ENCODE measurements around the gene ZBTB21. TPM values are rescaled to one million over a fixed set of nuclear protein-coding genes. Genes with fewer than 3 reads are reported as not detected.
"Not testable (repeated sequence)": the region's sequence is repeated elsewhere in the genome, so short reads cannot be mapped to it uniquely, and the experiment has no call there.

Gene ZBTB21
- total RNA-seq, 1 experiment from 2014 or later: 17.9 TPM

DNA sequence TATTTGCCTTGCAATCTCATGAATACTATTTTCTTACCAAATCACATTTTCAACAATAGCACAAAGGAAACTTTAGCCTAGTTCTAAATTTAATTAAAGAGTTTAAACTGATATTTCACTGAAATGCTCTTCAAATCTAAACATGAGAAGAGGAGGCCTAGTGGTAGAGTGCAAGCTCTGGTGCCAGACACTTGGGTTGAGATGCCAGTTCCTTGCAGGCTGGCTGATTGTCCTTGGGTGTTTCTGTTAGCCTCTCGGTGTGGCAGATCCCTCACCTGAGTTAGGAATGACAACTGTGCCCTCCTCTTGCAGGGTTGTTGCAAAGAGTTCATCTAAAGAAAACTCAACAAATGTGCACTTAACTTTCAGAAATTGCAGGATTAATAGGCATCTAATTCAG lies 12.5 kb downstream of the ZBTB21 start:
- H3K27ac ChIP-seq (ENCODE audit: low read length): no peak overlapping the region
- DNase-seq (ENCODE audit: low read depth, low spot score) (no peak), ATAC-seq (no peak)
- H3K4me3 ChIP-seq (ENCODE audit: low read depth in 2 of 2, low read length in 2 of 2): no peak overlapping the region
- no TSS peak for BruUV-seq (replicated peaks)
- in situ Hi-C loops (cut with HindIII; ENCODE audit: low pct_unique_long_range_greater_than_20kb, low sequenced_read_pairs): no loop called here
- H3K27me3 ChIP-seq (ENCODE audit: control insufficient read depth, insufficient read depth, low read length): no peaks in the 10 kb centered on the region
- POLR2A ChIA-PET: no interaction called here
- no peaks in the 10 kb centered on the region for H3K9me3 ChIP-seq (ENCODE audit: control insufficient read depth, insufficient read depth, low read depth, low read length)
- H3K36me3 ChIP-seq (ENCODE audit: control insufficient read depth, insufficient read depth, low read length): no peaks in the 10 kb centered on the region; the same call in none of the 2 replicates
- CTCF ChIA-PET: no interaction called here
- intact Hi-C loops (cut with micrococcal nuclease; ENCODE audit: unreplicated experiment): no loop called here
- TF ChIP-seq SIN3A (IDR thresholded peaks at IDR 0.05; ENCODE audit: borderline replicate concordance, insufficient read depth, low read depth, low read length) (no peak), TCF7L2 (IDR thresholded peaks at IDR 0.05; ENCODE audit: low read depth, low read length) (no peak), REST (IDR thresholded peaks at IDR 0.05; ENCODE audit: insufficient read depth in 1 of 2, low read depth in 2 of 2, low read length in 1 of 2) (no peak), POLR2AphosphoS5 (IDR thresholded peaks at IDR 0.05; ENCODE audit: low read depth, low read length) (no peak), CTCF (IDR thresholded peaks at IDR 0.05) (no peak)
- H3K4me1 ChIP-seq (ENCODE audit: control insufficient read depth, insufficient read depth, low read length): no peaks in the 10 kb centered on the region

- in situ Hi-C loops (cut with HindIII; ENCODE audit: low pct_unique_long_range_greater_than_20kb, low sequenced_read_pairs): no loop called here
- no peak overlapping the region for H3K27ac ChIP-seq (ENCODE audit: low read length)
- TF ChIP-seq SIN3A (IDR thresholded peaks at IDR 0.05; ENCODE audit: borderline replicate concordance, insufficient read depth, low read depth, low read length) (no peak), CTCF (IDR thresholded peaks at IDR 0.05) (no peak), POLR2AphosphoS5 (IDR thresholded peaks at IDR 0.05; ENCODE audit: low read depth, low read length) (no peak), TCF7L2 (IDR thresholded peaks at IDR 0.05; ENCODE audit: low read depth, low read length) (no peak), REST (IDR thresholded peaks at IDR 0.05; ENCODE audit: insufficient read depth in 1 of 2, low read depth in 2 of 2, low read length in 1 of 2) (no peak)
- H3K4me3 ChIP-seq (ENCODE audit: low read depth in 2 of 2, low read length in 2 of 2): no peak overlapping the region
- no peaks in the 10 kb centered on the region for H3K27me3 ChIP-seq (ENCODE audit: control insufficient read depth, insufficient read depth, low read length)
- no peaks in the 10 kb centered on the region for H3K9me3 ChIP-seq (ENCODE audit: control insufficient read depth, insufficient read depth, low read depth, low read length)
- H3K4me1 ChIP-seq (ENCODE audit: control insufficient read depth, insufficient read depth, low read length): no peaks in the 10 kb centered on the region
- intact Hi-C loops (cut with micrococcal nuclease; ENCODE audit: unreplicated experiment): no loop called here
- BruUV-seq (replicated peaks): no TSS peak
- ChIA-PET CTCF (no interaction called here), POLR2A (no interaction called here)
- no peaks in the 10 kb centered on the region; the same call in 1 of the 2 replicates for H3K36me3 ChIP-seq (ENCODE audit: control insufficient read depth, insufficient read depth, low read length)
- DNase-seq (ENCODE audit: low read depth, low spot score) (no peak), ATAC-seq (no peak)
Measured at GRCh38 chr21:41995577-41995976, 14.6 kb downstream of the ZBTB21 start.

DNA sequence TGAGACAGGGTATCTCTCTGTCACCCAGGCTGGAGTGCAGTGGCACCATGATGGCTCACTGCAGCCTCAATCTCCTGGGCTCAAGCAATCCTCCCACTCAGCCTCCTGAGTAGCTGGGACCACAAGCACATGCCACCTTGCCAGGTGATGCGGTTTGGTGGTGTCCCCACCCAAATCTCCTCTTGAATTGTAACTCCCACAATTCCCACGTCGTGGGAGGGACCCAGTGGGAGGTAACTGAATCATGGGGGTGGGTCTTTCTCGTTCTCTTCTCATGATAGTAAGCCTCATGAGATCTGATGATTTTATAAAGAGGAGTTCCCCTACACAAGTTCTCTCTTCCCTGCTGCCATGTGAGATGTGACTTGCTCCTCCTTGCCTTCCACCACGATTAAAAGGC lies 15.5 kb downstream of the ZBTB21 start:
- DNase-seq (ENCODE audit: low read depth, low spot score); H3K36me3 ChIP-seq (ENCODE audit: control insufficient read depth, insufficient read depth, low read length); H3K9me3 ChIP-seq (ENCODE audit: control insufficient read depth, insufficient read depth, low read depth, low read length); intact Hi-C loops (cut with micrococcal nuclease; ENCODE audit: unreplicated experiment); H3K27ac ChIP-seq (ENCODE audit: low read length); H3K27me3 ChIP-seq (ENCODE audit: control insufficient read depth, insufficient read depth, low read length); BruUV-seq (replicated peaks); in situ Hi-C loops (cut with HindIII; ENCODE audit: low pct_unique_long_range_greater_than_20kb, low sequenced_read_pairs); POLR2A ChIA-PET; H3K4me3 ChIP-seq (ENCODE audit: low read depth in 2 of 2, low read length in 2 of 2); H3K4me1 ChIP-seq (ENCODE audit: control insufficient read depth, insufficient read depth, low read length); ATAC-seq; CTCF ChIA-PET: not testable (repeated sequence)
